ENCODE results near the gene UBFD1. TPM values are rescaled to one million over a fixed set of nuclear protein-coding genes. Genes with fewer than 3 reads are reported as not detected.

UBFD1 gene
- total RNA-seq (2022; extraction: Qiagen RNA extraction), result 44.5 to 54.5 TPM (median 51.4 TPM) in 5 replicates

GRCh38 chr16:23556881-23557778, at the start of gene UBFD1, which contains the start of gene EARS2:
TSS of gene UBFD1 (plus strand) at chr16:23557727. CDS start at chr16:23557743, 16 bp downstream.
TSS of gene EARS2 (minus strand) at chr16:23557350. CDS start at chr16:23557343, 7 bp downstream.

GRCh38 chr16:23510164-23510914, 47.2 kb upstream of the UBFD1 start, which contains the start of gene GGA2:
TSS of gene GGA2 (minus strand) at chr16:23510494. CDS start at chr16:23510411, 83 bp downstream.

GRCh38 chr16:23595951-23596720, 38.6 kb downstream of the UBFD1 start, which contains the start of gene NDUFAB1:
TSS of gene NDUFAB1 (minus strand) at chr16:23596316. CDS start at chr16:23596290, 26 bp downstream.

Other genes with a start within 250 kb of the UBFD1 start
- 14.6 to 19.6 TPM (median 17.6 TPM) in 5 replicates for gene COG7, start 104.5 kb upstream of the UBFD1 start, total RNA-seq (2022; extraction: Qiagen RNA extraction)
- gene GGA2, start 47.2 kb upstream of the UBFD1 start, total RNA-seq (2022; extraction: Qiagen RNA extraction), result 24.1 to 31.6 TPM (median 29.5 TPM) in 5 replicates
- gene EARS2, start 377 bp upstream of the UBFD1 start, total RNA-seq (2022; extraction: Qiagen RNA extraction), result 24.0 to 34.1 TPM (median 31.5 TPM) in 5 replicates
- 169 to 208 TPM (median 180 TPM) in 5 replicates for gene NDUFAB1, start 38.6 kb downstream of the UBFD1 start, total RNA-seq (2022; extraction: Qiagen RNA extraction)
- 11.4 to 12.0 TPM (median 11.7 TPM) in 5 replicates for gene PALB2, start 83.6 kb downstream of the UBFD1 start, total RNA-seq (2022; extraction: Qiagen RNA extraction)
- 67.6 to 75.4 TPM (median 72.2 TPM) in 5 replicates for gene DCTN5, start 83.7 kb downstream of the UBFD1 start, total RNA-seq (2022; extraction: Qiagen RNA extraction)
- 150 to 186 TPM (median 167 TPM) in 5 replicates for gene PLK1, start 121.2 kb downstream of the UBFD1 start, total RNA-seq (2022; extraction: Qiagen RNA extraction)
- not detected in 5 replicates for gene ERN2, start 155.5 kb downstream of the UBFD1 start, total RNA-seq (2022; extraction: Qiagen RNA extraction)
- 0.05 to 0.07 TPM in 2 of 5 replicates, not detected in the others for gene CHP2, start 197.3 kb downstream of the UBFD1 start, total RNA-seq (2022; extraction: Qiagen RNA extraction)